Stimulated activated CD8-positive, alpha-beta memory T cell treated with anti-CD3 and anti-CD28 coated beads, Interleukin-4, amount 100 ng/mL, for 24 hours (primary cell): ENCODE results near the gene TGIF1.
"Not testable (repeated sequence)": the region's sequence is repeated elsewhere in the genome, so short reads cannot be mapped to it uniquely, and the experiment has no call there.

Source experiments
- DNase-seq: peaks from one replicate; pipeline ENCODE4 v3.0.0-alpha.2; 2020; ENCODE audit warnings: low read depth

The TGIF1 gene

GRCh38 chr18:3450012-3450798 is at the start of gene TGIF1:
TGIF1 (plus strand) TSS chr18:3450172; CDS start chr18:3450490, 318 bp downstream.
- DNase-seq = peak; percentile 42

GRCh38 chr18:3400567-3401296 is 49.2 kb upstream of the TGIF1 start:
- DNase-seq = no peak

- DNase-seq = no peak
Measured at GRCh38 chr18:3401669-3402620, 48.0 kb upstream of the TGIF1 start.

GRCh38 chr18:3402982-3403451 is 47.0 kb upstream of the TGIF1 start:
- DNase-seq = no peak

GRCh38 chr18:3405713-3406112 is 44.3 kb upstream of the TGIF1 start:
- no peak for DNase-seq

GRCh38 chr18:3408107-3408506 is 41.9 kb upstream of the TGIF1 start:
- DNase-seq = no peak

GRCh38 chr18:3409811-3410210 is 40.2 kb upstream of the TGIF1 start:
- DNase-seq = no peak

GRCh38 chr18:3410273-3410672 is 39.7 kb upstream of the TGIF1 start:
- no peak for DNase-seq

GRCh38 chr18:3410876-3411275 is 39.1 kb upstream of the TGIF1 start:
- not testable (repeated sequence) for DNase-seq

GRCh38 chr18:3411327-3411726 is 38.6 kb upstream of the TGIF1 start:
- DNase-seq = no peak

GRCh38 chr18:3411854-3412268 is 38.1 kb upstream of the TGIF1 start:
- peak; percentile 6 for DNase-seq

GRCh38 chr18:3412528-3412927 is 37.4 kb upstream of the TGIF1 start:
- DNase-seq = not testable (repeated sequence)

- DNase-seq = no peak
Measured at GRCh38 chr18:3415110-3415509, 34.9 kb upstream of the TGIF1 start.

- no peak for DNase-seq
Measured at GRCh38 chr18:3418083-3418482, 31.9 kb upstream of the TGIF1 start.

GRCh38 chr18:3420919-3421279 is 29.1 kb upstream of the TGIF1 start:
- no peak for DNase-seq

GRCh38 chr18:3422905-3423304 is 27.1 kb upstream of the TGIF1 start:
- DNase-seq = no peak

- no peak for DNase-seq
Measured at GRCh38 chr18:3424280-3424890, 25.6 kb upstream of the TGIF1 start.

GRCh38 chr18:3425030-3425429 is 24.9 kb upstream of the TGIF1 start:
- no peak for DNase-seq

- no peak for DNase-seq
Measured at GRCh38 chr18:3425446-3425845, 24.5 kb upstream of the TGIF1 start.

- DNase-seq = no peak
Measured at GRCh38 chr18:3426074-3426473, 23.9 kb upstream of the TGIF1 start.

- no peak for DNase-seq
Measured at GRCh38 chr18:3427944-3428343, 22.0 kb upstream of the TGIF1 start.

- DNase-seq = no peak
Measured at GRCh38 chr18:3429121-3429520, 20.9 kb upstream of the TGIF1 start.
